Jurkat, Clone E6-1 (cell line): ENCODE data around the gene INPP5J.

Experiments used
- DNase-seq: peaks from one replicate; pipeline ENCODE4 v3.0.0-alpha.2; 2011; ENCODE audit warnings: low read depth, low spot score
- H3K4me3 ChIP-seq: 2 replicates; pipeline ENCODE4 v1.5.1; 2011; ENCODE audit warnings: mild to moderate bottlenecking, low read length, control low read depth, moderate library complexity

Gene INPP5J

DNA sequence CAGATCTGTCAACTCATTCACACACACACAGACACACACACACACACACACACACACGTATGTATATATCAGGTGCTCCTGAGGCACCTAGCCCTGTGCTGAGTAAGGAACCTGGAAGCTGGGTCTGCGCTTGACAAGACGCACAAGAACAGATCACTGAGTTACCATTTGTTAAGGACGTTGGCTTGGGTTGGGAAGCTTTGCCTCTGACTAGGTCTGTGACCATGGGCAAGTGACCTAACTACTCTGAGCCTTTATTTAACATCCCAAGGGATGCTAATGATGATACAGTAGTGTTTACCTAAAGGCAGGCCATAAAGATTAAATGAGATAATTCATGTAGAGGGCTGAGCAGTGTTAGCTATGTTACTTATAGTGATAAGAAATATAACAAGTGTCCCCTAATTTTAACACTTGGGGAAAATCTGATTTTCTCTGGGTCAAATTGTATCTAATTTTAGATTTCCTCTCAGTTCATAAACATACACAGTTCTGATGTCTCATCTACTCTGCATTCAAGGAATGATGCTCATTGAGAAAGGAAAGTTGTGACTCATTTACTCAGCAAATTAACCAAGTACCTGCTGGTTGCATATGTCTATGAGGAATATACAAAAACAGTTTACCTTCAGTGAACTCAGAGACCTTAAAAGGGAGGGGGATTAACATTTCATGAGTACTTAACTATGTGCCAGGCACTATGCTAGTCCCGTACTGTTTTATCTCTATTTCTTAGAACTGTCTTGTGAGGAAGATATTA lies 50.8 kb downstream of the INPP5J start:
- no peak for DNase-seq

DNA sequence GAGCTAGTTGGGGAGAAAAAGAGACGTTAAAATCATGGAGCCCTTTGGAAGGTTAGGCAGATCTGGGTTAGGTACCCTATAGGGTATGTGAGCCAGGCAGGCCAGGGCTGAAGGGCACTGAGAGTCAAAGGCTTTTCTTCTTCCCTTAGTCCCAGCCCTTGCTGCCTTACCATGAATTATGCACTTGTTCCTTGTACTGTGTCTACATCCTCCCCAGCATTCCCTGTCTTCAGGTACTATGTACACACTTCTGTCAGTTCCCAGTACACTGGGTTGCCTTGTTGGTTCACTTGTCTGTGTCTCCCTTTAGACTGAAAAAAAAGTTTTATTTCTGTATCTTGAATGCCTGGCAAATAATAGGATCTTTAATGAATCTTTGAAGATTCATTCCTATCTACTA lies 54.2 kb downstream of the INPP5J start:
- no peak for DNase-seq
- no peak overlapping the region for H3K4me3 ChIP-seq

More for the DNA sequence above, 50.8 kb downstream of the INPP5J start:
- H3K4me3 ChIP-seq = no peak overlapping the region

DNA sequence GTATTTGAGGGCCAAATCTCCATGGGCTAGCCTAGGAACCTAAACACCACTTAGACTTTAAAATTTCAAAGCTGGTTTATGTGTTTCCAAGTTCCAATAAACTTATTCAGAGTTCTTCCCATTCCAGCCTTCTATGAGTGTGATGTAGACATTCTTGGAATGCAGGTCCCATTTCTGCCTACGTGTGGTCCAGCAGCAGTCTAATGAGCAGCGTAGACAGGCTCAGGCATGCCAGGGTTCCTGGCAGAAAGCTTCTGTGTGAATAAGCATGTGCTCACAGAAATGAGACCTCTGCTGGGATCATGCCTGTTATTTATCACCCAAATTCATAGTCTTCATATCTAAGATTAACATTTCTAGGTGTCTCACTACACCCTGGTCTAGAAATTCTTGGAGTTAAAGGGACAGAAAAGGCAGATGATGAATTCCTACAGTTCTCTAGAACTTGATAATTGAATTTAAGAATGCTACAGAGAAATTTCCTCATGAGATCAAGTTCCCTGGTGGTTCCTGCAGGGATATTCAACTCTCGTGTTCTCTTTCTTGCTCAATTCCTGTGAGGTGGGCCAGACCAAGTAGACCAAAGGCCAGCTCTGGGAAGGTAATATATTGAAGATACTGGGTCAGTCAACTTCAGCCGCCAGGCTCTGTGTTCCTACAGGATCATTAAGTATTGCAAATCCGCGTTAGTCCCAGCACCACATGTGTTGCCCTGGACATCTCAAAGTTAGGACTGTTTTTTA lies 54.8 kb downstream of the INPP5J start:
- DNase-seq = no peak

DNA sequence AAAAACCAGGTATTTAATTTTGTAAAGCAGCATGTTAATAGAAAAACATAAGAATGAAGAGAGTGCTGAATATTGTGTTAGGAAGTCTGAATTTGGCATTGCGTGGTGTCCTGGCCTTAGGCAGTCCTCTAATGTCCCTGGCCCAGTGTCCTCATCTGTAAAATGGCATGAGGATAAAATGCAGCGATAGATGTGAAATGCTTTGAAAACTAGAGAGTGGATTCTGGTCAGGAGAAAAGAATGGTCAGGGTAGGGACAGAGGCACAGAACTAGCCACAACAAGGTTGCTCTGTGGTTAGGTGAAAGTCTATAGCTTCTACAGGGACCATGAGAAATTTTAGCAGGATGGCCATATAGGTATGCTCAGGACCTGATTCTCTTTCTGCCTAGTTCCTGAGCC lies 56.1 kb downstream of the INPP5J start:
- DNase-seq = no peak
- H3K4me3 ChIP-seq = no peak overlapping the region

More for the DNA sequence above, 54.8 kb downstream of the INPP5J start:
- H3K4me3 ChIP-seq = no peak overlapping the region

DNA sequence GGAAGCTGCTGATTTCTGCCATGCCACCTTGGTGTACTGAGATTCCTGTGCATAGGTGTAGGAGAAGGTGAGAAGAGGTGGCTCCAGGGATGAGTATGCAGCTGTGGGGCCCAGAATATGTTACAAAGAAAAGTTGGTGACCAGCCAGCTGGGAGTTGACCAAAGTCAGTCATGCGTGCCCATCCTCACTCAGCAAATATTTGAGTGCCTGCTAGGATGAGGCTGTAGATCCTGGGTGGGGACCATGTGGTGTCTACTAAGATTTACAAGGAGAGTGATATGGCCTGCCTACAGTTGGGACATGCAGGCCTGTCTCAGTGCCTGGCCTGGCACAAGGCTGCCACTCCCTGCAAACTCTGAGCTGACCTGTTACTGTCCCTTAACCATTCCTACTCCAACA lies 56.6 kb downstream of the INPP5J start:
- DNase-seq = no peak
- no peak overlapping the region for H3K4me3 ChIP-seq

DNA sequence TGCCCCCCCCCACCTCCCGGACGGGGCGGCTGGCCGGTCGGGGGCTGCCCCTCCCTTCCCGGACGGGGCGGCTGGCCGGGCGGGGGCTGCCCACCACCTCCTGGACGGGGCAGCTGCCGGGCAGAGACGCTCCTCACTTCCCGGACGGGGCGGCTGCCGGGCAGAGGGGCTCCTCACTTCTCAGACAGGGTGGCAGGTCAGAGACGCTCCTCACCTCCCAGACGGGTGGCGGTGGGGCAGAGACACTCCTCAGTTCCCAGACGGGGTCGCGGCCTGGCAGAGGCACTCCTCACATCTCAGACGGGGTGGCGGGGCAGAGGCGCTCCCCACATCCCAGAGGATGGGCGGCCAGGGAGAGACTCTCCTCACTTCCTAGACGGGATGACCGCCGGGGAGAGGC lies 61.2 kb downstream of the INPP5J start:
- H3K4me3 ChIP-seq = no peak overlapping the region
- no peak for DNase-seq
